HFF-Myc (cell line): ENCODE measurements around the gene CAPN5.
A peak's percentile ranks its signal among the peaks of the same experiment; 100 is the strongest.

ENCODE experiments used
- DNase-seq: peaks from one replicate; pipeline ENCODE4 v3.0.0-alpha.2; 2011; ENCODE audit warnings: low read depth; ENCODE audit errors: extremely low read depth
- H3K4me3 ChIP-seq: replicated peaks from 2 replicates; pipeline ENCODE4 v1.5.1; 2011; ENCODE audit warnings: low read depth, mild to moderate bottlenecking, control low read depth, low read length
- TF ChIP-seq, protein P1 (sequence below): IDR thresholded peaks from 2 replicates; pipeline ENCODE4 v1.5.1; 2012; ENCODE audit warnings: mild to moderate bottlenecking, low read depth, low read length, control low read depth; ENCODE audit errors: missing control alignments

The CAPN5 gene

DNA sequence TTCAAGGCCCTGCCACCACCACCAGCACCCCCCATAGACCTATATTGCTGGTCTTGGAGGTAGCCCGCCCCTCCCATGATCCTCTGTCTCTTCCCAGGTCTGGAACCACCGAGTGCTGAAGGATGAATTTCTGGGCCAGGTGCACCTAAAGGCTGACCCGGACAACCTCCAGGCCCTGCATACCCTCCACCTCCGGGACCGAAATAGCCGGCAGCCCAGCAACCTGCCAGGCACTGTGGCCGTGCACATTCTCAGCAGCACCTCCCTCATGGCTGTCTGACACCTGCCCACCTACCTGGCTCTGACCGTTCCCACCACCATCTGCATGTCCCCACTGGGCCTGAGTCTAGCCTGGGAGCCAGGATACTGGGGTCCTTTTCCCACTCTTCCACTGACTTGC, 56.8 kb downstream of the CAPN5 start:
- TF ChIP-seq, protein P1, sequence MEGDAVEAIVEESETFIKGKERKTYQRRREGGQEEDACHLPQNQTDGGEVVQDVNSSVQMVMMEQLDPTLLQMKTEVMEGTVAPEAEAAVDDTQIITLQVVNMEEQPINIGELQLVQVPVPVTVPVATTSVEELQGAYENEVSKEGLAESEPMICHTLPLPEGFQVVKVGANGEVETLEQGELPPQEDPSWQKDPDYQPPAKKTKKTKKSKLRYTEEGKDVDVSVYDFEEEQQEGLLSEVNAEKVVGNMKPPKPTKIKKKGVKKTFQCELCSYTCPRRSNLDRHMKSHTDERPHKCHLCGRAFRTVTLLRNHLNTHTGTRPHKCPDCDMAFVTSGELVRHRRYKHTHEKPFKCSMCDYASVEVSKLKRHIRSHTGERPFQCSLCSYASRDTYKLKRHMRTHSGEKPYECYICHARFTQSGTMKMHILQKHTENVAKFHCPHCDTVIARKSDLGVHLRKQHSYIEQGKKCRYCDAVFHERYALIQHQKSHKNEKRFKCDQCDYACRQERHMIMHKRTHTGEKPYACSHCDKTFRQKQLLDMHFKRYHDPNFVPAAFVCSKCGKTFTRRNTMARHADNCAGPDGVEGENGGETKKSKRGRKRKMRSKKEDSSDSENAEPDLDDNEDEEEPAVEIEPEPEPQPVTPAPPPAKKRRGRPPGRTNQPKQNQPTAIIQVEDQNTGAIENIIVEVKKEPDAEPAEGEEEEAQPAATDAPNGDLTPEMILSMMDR, result no peak
- H3K4me3 ChIP-seq, result no peak overlapping the region
- DNase-seq, result no peak

- TF ChIP-seq, protein P1, result no peak
- H3K4me3 ChIP-seq, result no peak overlapping the region
- DNase-seq, result no peak
These were observed 57.3 kb downstream of the CAPN5 start for GRCh38 chr11:77124041-77124440.

GRCh38 chr11:77124488-77124887, 57.7 kb downstream of the CAPN5 start:
- TF ChIP-seq, protein P1, result no peak
- H3K4me3 ChIP-seq, result no peak overlapping the region

GRCh38 chr11:77125191-77125590, 58.4 kb downstream of the CAPN5 start:
- no peak for DNase-seq
- H3K4me3 ChIP-seq, result no peak overlapping the region
- TF ChIP-seq, protein P1, result no peak

More at GRCh38 chr11:77124488-77124887, 57.7 kb downstream of the CAPN5 start:
- no peak for DNase-seq

DNA sequence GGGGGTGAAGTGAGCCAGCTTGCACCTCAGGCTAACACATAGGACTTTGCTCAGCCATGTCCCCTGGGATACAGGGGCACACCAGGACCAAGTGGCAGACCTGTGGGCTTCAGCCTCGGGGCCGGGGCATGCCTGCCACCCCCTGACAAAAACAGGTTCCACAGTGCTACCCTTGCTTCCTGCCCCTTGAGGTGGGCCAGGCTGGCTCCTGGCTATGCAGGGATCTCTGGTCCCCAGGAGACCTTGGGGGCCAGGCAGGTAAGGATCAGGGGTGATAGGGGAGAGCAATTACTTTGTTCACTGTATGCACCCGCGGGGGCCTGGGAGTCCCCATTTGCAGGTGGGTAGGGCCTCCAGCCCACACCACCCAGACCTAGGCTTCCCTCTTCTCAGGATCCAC, 58.9 kb downstream of the CAPN5 start:
- DNase-seq, result no peak
- TF ChIP-seq, protein P1, result no peak
- no peak overlapping the region for H3K4me3 ChIP-seq

DNA sequence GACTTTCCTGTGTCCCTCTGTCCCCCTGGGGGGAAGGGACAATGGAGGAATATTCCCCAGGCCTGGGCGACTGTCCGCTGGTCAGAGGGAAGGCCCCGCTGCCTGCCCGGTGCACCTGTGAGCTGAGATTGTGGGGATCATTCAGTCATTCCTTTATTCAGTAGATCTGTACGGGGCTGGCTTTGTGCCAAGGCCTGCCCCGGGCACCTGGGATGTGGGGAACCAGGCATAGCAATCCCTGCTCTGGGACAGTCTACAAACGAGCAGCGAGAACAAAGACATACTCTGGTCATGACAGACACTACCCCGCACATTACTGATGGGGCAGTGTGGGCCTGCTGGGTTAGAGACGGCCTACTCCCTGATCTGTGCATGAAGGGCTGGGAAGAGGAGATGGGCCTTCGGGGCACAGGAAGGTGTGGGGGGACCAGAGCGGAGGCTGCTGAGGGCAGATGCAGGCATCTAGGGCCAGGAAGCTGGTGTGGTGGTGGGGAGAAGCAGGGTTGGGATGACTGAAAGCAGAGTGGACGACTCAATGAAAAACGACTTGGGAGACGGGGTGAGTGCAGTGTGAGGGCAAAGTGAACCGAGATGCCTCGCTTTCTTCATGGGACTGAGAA, 59.5 kb downstream of the CAPN5 start:
- H3K4me3 ChIP-seq, result no peak overlapping the region
- no peak for DNase-seq
- TF ChIP-seq, protein P1, result no peak

GRCh38 chr11:77126861-77127234, 60.1 kb downstream of the CAPN5 start:
- TF ChIP-seq, protein P1, result no peak
- no peak for DNase-seq
- peak overlapping the region; percentile 29 for H3K4me3 ChIP-seq
